Kidney epithelial cell (primary cell): ENCODE data around the gene TBRG4. TPM values are rescaled to one million over a fixed set of nuclear protein-coding genes. Genes with fewer than 3 reads are reported as not detected.

Source experiments
- DNase-seq: peaks from one replicate; pipeline ENCODE4 v3.0.0-alpha.2; 2010; ENCODE audit warnings: low read depth
- H3K27me3 ChIP-seq: 2 replicates; pipeline ENCODE4 v1.6.0; 2011; ENCODE audit warnings: low read length; ENCODE audit not compliant: control insufficient read depth, insufficient read depth
- H3K36me3 ChIP-seq: 2 replicates; pipeline ENCODE4 v1.5.1; 2011; ENCODE audit warnings: low read length; ENCODE audit not compliant: control insufficient read depth, insufficient read depth
- H3K4me3 ChIP-seq: 2 replicates; pipeline ENCODE4 v1.5.1; 2011; ENCODE audit warnings: low read depth, mild to moderate bottlenecking, control low read depth, low read length
- CTCF ChIP-seq: IDR thresholded peaks from 2 replicates; pipeline ENCODE4 v1.5.1; 2011; ENCODE audit warnings: mild to moderate bottlenecking, moderate library complexity, low read length, control low read depth, inconsistent platforms; ENCODE audit not compliant: insufficient read depth, poor library complexity, severe bottlenecking
- total RNA-seq: library from RNA; depleted of rRNA; stranded (reverse); fragments of >200 nt; gene quantifications from 2 replicates; pipeline ENCODE4 v1.2.3, GENCODE V29; 2015

The TBRG4 gene
- total RNA-seq, 1 donor from 2014 or later, result 71.7 TPM

GRCh38 chr7:45071528-45071927, 40.0 kb downstream of the TBRG4 start:
- no peak for TF ChIP-seq CTCF
- H3K36me3 ChIP-seq, result peaks cover 1% of the 10 kb centered on the region
- H3K4me3 ChIP-seq, result no peak overlapping the region
- DNase-seq, result no peak
- no peaks in the 10 kb centered on the region for H3K27me3 ChIP-seq

DNA sequence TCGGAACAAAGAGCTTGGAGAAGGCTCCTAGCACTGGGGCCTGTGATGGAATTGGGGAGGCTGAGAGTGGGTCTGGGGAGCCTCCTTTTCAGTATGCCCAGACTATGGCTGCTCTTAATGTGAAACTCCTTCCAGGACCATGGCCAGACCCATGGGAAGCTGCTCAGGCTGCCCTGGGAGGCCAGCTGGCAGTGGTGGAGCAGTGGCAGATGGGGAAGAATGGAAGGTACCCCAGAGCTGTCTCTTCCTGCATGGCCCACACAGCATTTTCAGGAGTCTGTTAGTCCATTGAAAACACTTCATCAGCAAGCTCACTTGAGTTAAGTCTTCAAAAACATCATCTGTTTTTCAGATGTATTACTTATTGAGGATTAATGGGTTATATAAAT, 41.2 kb downstream of the TBRG4 start:
- no peak for DNase-seq
- no peak for TF ChIP-seq CTCF
- Histone ChIP-seq H3K36me3 (peaks cover 1% of the 10 kb centered on the region), H3K4me3 (no peak overlapping the region), H3K27me3 (no peaks in the 10 kb centered on the region)

- Histone ChIP-seq H3K4me3 (no peak overlapping the region), H3K36me3 (peaks cover 1% of the 10 kb centered on the region), H3K27me3 (no peaks in the 10 kb centered on the region)
- no peak for TF ChIP-seq CTCF
- DNase-seq, result no peak
Measured at GRCh38 chr7:45069444-45070253, 41.8 kb downstream of the TBRG4 start.

DNA sequence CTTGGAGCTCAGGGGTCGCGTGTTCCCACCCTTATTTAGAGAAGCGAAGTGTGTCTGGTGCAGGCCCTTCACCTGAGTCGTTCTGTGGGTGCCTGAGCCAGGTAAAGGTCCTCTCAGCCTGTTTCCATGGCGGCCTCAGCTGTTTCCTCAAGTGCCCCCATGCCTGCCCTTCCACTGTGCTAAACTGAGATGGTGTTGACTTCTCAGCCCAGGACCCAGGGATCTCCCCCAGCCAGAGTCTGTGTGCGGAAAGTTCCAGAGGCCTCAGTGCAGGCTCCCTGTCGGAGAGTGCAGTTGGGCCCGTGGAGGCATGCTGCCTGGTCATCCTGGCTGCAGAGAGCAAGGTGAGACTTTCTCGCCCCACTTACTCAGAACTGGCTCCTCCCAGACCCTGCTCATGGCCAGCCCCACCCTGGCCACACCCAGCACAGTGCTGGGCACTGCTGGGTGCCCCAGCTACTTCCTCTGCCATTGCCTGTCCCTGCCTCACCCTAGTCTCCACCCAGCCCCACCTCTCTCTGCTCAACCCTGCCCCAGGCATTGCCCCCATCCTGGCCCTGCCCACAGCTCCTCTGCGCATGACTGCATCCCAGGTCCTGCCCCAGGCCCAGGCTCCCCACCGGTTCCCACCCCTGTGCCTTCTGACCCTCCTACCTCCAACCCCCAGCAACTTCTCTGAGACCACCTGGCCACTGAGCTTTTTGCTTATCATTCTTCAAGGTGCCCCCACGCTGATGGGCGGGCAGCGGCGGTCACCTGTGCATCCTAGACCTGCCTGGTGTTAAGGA, 43.1 kb downstream of the TBRG4 start:
- no peak for DNase-seq
- Histone ChIP-seq H3K36me3 (peaks cover 1% of the 10 kb centered on the region), H3K27me3 (no peaks in the 10 kb centered on the region), H3K4me3 (no peak overlapping the region)
- no peak for TF ChIP-seq CTCF

DNA sequence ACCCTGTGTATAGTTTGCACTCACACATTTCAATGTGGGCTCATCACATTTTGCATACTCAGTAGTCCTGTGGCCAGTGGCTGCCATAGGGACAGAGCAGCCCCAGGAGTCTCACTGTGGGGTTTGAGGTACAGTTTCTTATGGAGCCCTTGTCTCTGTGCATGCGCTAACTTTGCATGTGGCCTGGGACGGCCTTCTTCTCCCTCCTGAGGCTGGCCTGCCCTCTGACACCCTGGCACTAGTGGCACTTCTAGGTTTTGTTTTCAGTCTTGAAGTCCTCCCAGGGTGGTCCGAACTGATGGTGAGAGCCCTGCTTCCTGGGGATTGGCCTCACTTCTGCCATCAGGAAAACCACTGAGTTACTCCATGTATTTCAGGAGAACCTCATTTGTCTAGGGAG, 43.9 kb downstream of the TBRG4 start:
- no peak overlapping the region for H3K4me3 ChIP-seq
- no peaks in the 10 kb centered on the region for H3K27me3 ChIP-seq
- no peak for DNase-seq
- no peak for TF ChIP-seq CTCF
- no peaks in the 10 kb centered on the region for H3K36me3 ChIP-seq
